GM23338 (cell line): ENCODE data around the gene DOCK1. TPM values are rescaled to one million over a fixed set of nuclear protein-coding genes. Genes with fewer than 3 reads are reported as not detected.

Experiments
- ATAC-seq: fragments of 200-7000 bp; cut with Tn5 transposase; 3 replicates; pipeline ENCODE4 v1.9.1; 2020
- DNase-seq: peaks from one replicate; pipeline ENCODE4 v3.0.0-alpha.2; 2015; ENCODE audit warnings: low spot score
- H2AFZ ChIP-seq: fragments of 200-600 bp; sonication (generic); 2 replicates; pipeline ENCODE4 v1.8.0; 2016; ENCODE audit warnings: antibody characterized with exemption, mild to moderate bottlenecking, moderate library complexity
- H3F3A ChIP-seq: fragments of 200-600 bp; sonication (generic); replicated peaks from 2 replicates; pipeline ENCODE4 v1.8.0; 2017; ENCODE audit warnings: antibody characterized with exemption, mixed run types, low read depth
- H3K27ac ChIP-seq: fragments of 200-600 bp; sonication (generic); 2 replicates; pipeline ENCODE4 v1.6.1; 2016; ENCODE audit warnings: low read depth
- H3K27me3 ChIP-seq: fragments of 200-600 bp; sonication (generic); 2 replicates; pipeline ENCODE4 v1.8.0; 2016; ENCODE audit warnings: mild to moderate bottlenecking, mixed run types, moderate library complexity; ENCODE audit not compliant: insufficient read depth
- H3K36me3 ChIP-seq: fragments of 200-600 bp; sonication (generic); 2 replicates; pipeline ENCODE4 v1.8.0; 2016; ENCODE audit warnings: mild to moderate bottlenecking; ENCODE audit not compliant: insufficient read depth
- H3K4me1 ChIP-seq: fragments of 200-600 bp; sonication (generic); 2 replicates; pipeline ENCODE4 v1.8.0; 2016; ENCODE audit warnings: mild to moderate bottlenecking, moderate library complexity; ENCODE audit not compliant: insufficient read depth
- H3K4me2 ChIP-seq: fragments of 200-600 bp; sonication (generic); 2 replicates; pipeline ENCODE4 v1.7.1; 2017; ENCODE audit warnings: mixed run types
- H3K4me3 ChIP-seq: fragments of 200-600 bp; sonication (generic); 2 replicates; pipeline ENCODE4 v1.6.1; 2016; ENCODE audit warnings: mixed run types
- H3K79me2 ChIP-seq: fragments of 200-600 bp; sonication (generic); replicated peaks from 2 replicates; pipeline ENCODE4 v1.8.0; 2017; ENCODE audit warnings: mild to moderate bottlenecking; ENCODE audit not compliant: insufficient read depth
- H3K9me2 ChIP-seq: fragments of 200-600 bp; sonication (generic); 2 replicates; pipeline ENCODE4 v1.8.0; 2017; ENCODE audit not compliant: insufficient read depth
- H4K20me1 ChIP-seq: fragments of 200-600 bp; sonication (generic); replicated peaks from 2 replicates; pipeline ENCODE4 v1.8.0; 2017; ENCODE audit warnings: mild to moderate bottlenecking; ENCODE audit not compliant: insufficient read depth
- H3K27ac Mint-ChIP-seq: 2 replicates; pipeline ENCODE4 v1.8.0; 2020; ENCODE audit warnings: inconsistent platforms, mild to moderate bottlenecking, moderate library complexity, mixed read lengths
- H3K27me3 Mint-ChIP-seq: 3 replicates; pipeline ENCODE4 v1.8.0; 2022; ENCODE audit warnings: low read depth, mild to moderate bottlenecking, moderate library complexity, mixed read lengths, inconsistent platforms; ENCODE audit not compliant: insufficient read depth, poor library complexity
- H3K36me3 Mint-ChIP-seq: 3 replicates; pipeline ENCODE4 v1.8.0; 2021; ENCODE audit warnings: low read depth, mild to moderate bottlenecking, inconsistent platforms, moderate library complexity, mixed read lengths
- H3K4me1 Mint-ChIP-seq: 3 replicates; pipeline ENCODE4 v1.8.0; 2020; ENCODE audit warnings: mild to moderate bottlenecking, inconsistent platforms, mixed read lengths
- H3K4me3 Mint-ChIP-seq: 3 replicates; pipeline ENCODE4 v1.8.0; 2021; ENCODE audit warnings: moderate library complexity, mild to moderate bottlenecking, inconsistent platforms, mixed read lengths
- H3K9me3 Mint-ChIP-seq: 3 replicates; pipeline ENCODE4 v1.8.0; 2020; ENCODE audit warnings: moderate library complexity, mild to moderate bottlenecking, inconsistent platforms, mixed read lengths
- EZH2 ChIP-seq: fragments of 200-600 bp; sonication (generic); IDR thresholded peaks from one replicate; pipeline ENCODE4 v1.8.0; 2017; ENCODE audit warnings: antibody characterized with exemption, mild to moderate bottlenecking, low read depth; ENCODE audit not compliant: unreplicated experiment
- STAT1 ChIP-seq: IDR thresholded peaks from one replicate; pipeline ENCODE4 v1.6.1; 2016; ENCODE audit warnings: antibody characterized with exemption; ENCODE audit not compliant: unreplicated experiment
- ZNF331 ChIP-seq: fragments of 250-450 bp; sonication (Bioruptor Pico); IDR thresholded peaks from 2 replicates; pipeline ENCODE4 v1.5.0; 2020; ENCODE audit warnings: low read depth, mild to moderate bottlenecking, moderate library complexity
- ZNF462 ChIP-seq: fragments of 250-450 bp; sonication (Bioruptor Pico); IDR thresholded peaks from 2 replicates; pipeline ENCODE4 v1.5.0; 2020; ENCODE audit warnings: mild to moderate bottlenecking, moderate library complexity
- polyA plus RNA-seq: library from polyadenylated mRNA; unstranded; fragments of >200 nt; fragmentation: Nextera tagmentation; extraction: Ambion mirVana; gene quantifications from 2 replicates; pipeline ENCODE4 v1.2.1, GENCODE V29; 2016
- total RNA-seq: library from RNA; depleted of rRNA; stranded (reverse); fragments of >200 nt; shearing (Covaris generic); gene quantifications from 2 replicates; pipeline ENCODE4 v1.2.3, GENCODE V29; 2014

The DOCK1 gene
- total and polyA plus RNA-seq, 2 experiments from 2014 or later = 13.2 to 55.3 TPM

DNA sequence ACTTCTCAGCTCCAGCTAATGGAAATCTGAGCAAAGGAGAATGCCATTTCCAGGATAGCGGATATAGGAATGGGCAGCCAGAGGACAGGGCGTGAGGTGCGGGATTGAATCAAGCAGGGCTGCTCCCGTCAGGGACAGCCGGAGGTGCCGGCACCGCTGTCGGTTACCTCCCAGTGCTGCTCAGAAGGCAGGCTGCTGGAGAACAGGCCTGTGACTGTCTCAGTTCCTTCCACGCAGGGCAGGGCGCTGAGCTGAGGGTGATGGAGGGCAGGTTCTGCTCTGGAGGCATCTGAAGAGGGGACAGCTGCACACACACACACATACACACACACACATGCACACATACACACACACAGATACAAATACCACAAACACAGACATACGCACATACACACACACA lies 111.1 kb downstream of the DOCK1 start:
- Histone ChIP-seq H3K27me3 (no peaks in the 10 kb centered on the region), H3K9me2 (no peaks in the 10 kb centered on the region), H4K20me1 (no peaks in the 10 kb centered on the region; the same call in 1 of the 2 replicates), H3K4me2 (no peak overlapping the region), H3K79me2 (no peaks in the 10 kb centered on the region), H3K27ac (no peak overlapping the region), H3K36me3 (no peaks in the 10 kb centered on the region), H3K4me3 (no peak overlapping the region), H3F3A (no peaks in the 10 kb centered on the region), H2AFZ (no peak overlapping the region), H3K4me1 (no peaks in the 10 kb centered on the region)
- Mint-ChIP-seq H3K4me3 (no peak overlapping the region), H3K4me1 (peaks cover 17% of the 10 kb centered on the region; the same call in 2 of the 3 replicates), H3K27me3 (peaks cover 4% of the 10 kb centered on the region), H3K27ac (no peak overlapping the region), H3K36me3 (peaks cover 24% of the 10 kb centered on the region), H3K9me3 (no peaks in the 10 kb centered on the region)
- ATAC-seq (no peak), DNase-seq (no peak)
- TF ChIP-seq EZH2 = no peak
- no peak for TF ChIP-seq STAT1
- TF ChIP-seq ZNF462 = no peak
- TF ChIP-seq ZNF331 (CRISPR knock-in tag) = no peak

DNA sequence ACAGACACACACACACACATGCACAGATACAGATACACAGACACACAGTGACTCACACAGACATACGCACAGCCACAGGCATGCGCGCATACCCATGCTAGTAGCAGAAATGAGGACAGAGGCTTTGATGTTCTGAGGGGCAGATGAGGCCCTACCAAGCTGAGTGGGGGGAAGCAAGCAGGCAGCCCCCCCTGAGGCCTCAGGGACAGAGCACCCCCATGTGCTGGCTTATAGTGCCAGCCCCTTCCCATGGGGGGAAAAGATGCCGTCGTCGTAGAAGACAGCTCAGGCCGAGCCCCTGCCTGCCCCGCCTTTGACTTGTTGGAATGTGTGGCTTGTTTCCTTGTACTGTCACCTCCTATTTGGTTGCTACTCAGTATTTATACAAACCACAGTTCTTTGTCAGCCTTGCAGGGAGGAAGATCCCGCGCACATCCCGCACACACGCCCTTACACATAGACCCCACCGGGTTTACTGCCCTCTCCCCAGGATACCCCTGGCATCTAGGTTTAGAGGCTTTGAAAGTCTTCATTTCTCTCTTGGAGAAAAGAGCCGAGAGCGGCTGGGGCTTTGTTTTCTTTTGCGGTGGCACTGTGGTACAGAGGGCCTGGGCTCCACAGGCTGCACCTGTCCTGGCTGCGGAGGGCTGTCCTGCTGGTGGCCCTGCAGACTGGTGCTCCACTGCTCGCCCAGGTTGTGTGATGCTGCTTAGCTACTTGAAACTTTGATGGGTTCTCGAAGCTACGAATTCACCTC lies 112.5 kb downstream of the DOCK1 start:
- ATAC-seq = no peak
- no peak overlapping the region for H3K4me3 ChIP-seq
- H3F3A ChIP-seq = no peaks in the 10 kb centered on the region
- H3K36me3 ChIP-seq = no peaks in the 10 kb centered on the region
- no peak overlapping the region for H3K27ac Mint-ChIP-seq
- no peaks in the 10 kb centered on the region for H3K79me2 ChIP-seq
- no peak overlapping the region for H3K4me2 ChIP-seq
- no peaks in the 10 kb centered on the region for H3K27me3 ChIP-seq
- no peaks in the 10 kb centered on the region for H3K4me1 ChIP-seq
- peaks cover 16% of the 10 kb centered on the region for H3K36me3 Mint-ChIP-seq
- no peaks in the 10 kb centered on the region for H3K9me2 ChIP-seq
- H4K20me1 ChIP-seq = no peaks in the 10 kb centered on the region; the same call in 1 of the 2 replicates
- H3K4me1 Mint-ChIP-seq = peaks cover 8% of the 10 kb centered on the region; the same call in 2 of the 3 replicates
- H3K4me3 Mint-ChIP-seq = no peak overlapping the region
- H3K27ac ChIP-seq = no peak overlapping the region
- no peak for DNase-seq
- no peak overlapping the region for H2AFZ ChIP-seq
- H3K9me3 Mint-ChIP-seq = no peaks in the 10 kb centered on the region
- peaks cover 2% of the 10 kb centered on the region for H3K27me3 Mint-ChIP-seq
- TF ChIP-seq ZNF462 (no peak), STAT1 (no peak)
